ENCODE data around the gene SPEF1.
A peak's percentile ranks its signal among the peaks of the same experiment; 100 is the strongest.
"Not testable (repeated sequence)": the region's sequence is repeated elsewhere in the genome, so short reads cannot be mapped to it uniquely, and the experiment has no call there.

Gene SPEF1

GRCh38 chr20:3800256-3800877, 19.1 kb upstream of the SPEF1 start:
- H3K27ac Mint-ChIP-seq = peak overlapping the region; percentile 56
- no peak overlapping the region for H3K4me3 Mint-ChIP-seq
- H3K36me3 Mint-ChIP-seq (ENCODE audit: low read depth) = peaks cover 36% of the 10 kb centered on the region
- peaks cover 66% of the 10 kb centered on the region for H3K4me1 Mint-ChIP-seq
- DNase-seq (no peak), ATAC-seq (no peak)
- no peaks in the 10 kb centered on the region for H3K27me3 Mint-ChIP-seq
- no peaks in the 10 kb centered on the region for H3K9me3 Mint-ChIP-seq

- Mint-ChIP-seq H3K27ac (peak overlapping the region; percentile 88), H3K4me1 (peaks cover 65% of the 10 kb centered on the region), H3K36me3 (ENCODE audit: low read depth) (peaks cover 28% of the 10 kb centered on the region), H3K27me3 (no peaks in the 10 kb centered on the region), H3K4me3 (peak overlapping the region; percentile 91), H3K9me3 (no peaks in the 10 kb centered on the region)
- DNase-seq = no peak
- ATAC-seq = no peak
Observed at GRCh38 chr20:3798908-3799248, 17.6 kb upstream of the SPEF1 start.

GRCh38 chr20:3798373-3798768, 17.1 kb upstream of the SPEF1 start:
- peaks cover 23% of the 10 kb centered on the region for H3K36me3 Mint-ChIP-seq (ENCODE audit: low read depth)
- ATAC-seq = no peak
- H3K4me3 Mint-ChIP-seq = peak overlapping the region; percentile 91
- peak overlapping the region; percentile 88 for H3K27ac Mint-ChIP-seq
- DNase-seq = no peak
- H3K27me3 Mint-ChIP-seq = no peaks in the 10 kb centered on the region
- H3K4me1 Mint-ChIP-seq = peaks cover 60% of the 10 kb centered on the region
- no peaks in the 10 kb centered on the region for H3K9me3 Mint-ChIP-seq

GRCh38 chr20:3797592-3798372, 16.5 kb upstream of the SPEF1 start:
- peaks cover 59% of the 10 kb centered on the region for H3K4me1 Mint-ChIP-seq
- peak; percentile 56 for DNase-seq
- H3K27ac Mint-ChIP-seq = peak overlapping the region; percentile 88
- H3K4me3 Mint-ChIP-seq = peak overlapping the region; percentile 91
- peaks cover 19% of the 10 kb centered on the region for H3K36me3 Mint-ChIP-seq (ENCODE audit: low read depth)
- H3K27me3 Mint-ChIP-seq = no peaks in the 10 kb centered on the region
- H3K9me3 Mint-ChIP-seq = no peaks in the 10 kb centered on the region
- ATAC-seq = peak; percentile 53

GRCh38 chr20:3797226-3797545, 15.9 kb upstream of the SPEF1 start:
- H3K27me3 Mint-ChIP-seq = no peaks in the 10 kb centered on the region
- H3K27ac Mint-ChIP-seq = peak overlapping the region; percentile 88
- H3K4me3 Mint-ChIP-seq = peak overlapping the region; percentile 91
- H3K36me3 Mint-ChIP-seq (ENCODE audit: low read depth) = peaks cover 14% of the 10 kb centered on the region
- H3K4me1 Mint-ChIP-seq = peaks cover 57% of the 10 kb centered on the region
- H3K9me3 Mint-ChIP-seq = no peaks in the 10 kb centered on the region
- ATAC-seq (no peak), DNase-seq (no peak)

GRCh38 chr20:3796477-3797225, 15.4 kb upstream of the SPEF1 start:
- Mint-ChIP-seq H3K4me1 (peaks cover 57% of the 10 kb centered on the region), H3K27ac (peak overlapping the region; percentile 88), H3K9me3 (no peaks in the 10 kb centered on the region), H3K27me3 (no peaks in the 10 kb centered on the region), H3K4me3 (peak overlapping the region; percentile 91), H3K36me3 (ENCODE audit: low read depth) (peaks cover 14% of the 10 kb centered on the region)
- DNase-seq = no peak
- ATAC-seq = no peak

- Mint-ChIP-seq H3K36me3 (ENCODE audit: low read depth) (peaks cover 14% of the 10 kb centered on the region), H3K27me3 (no peaks in the 10 kb centered on the region), H3K4me3 (peak within 1 kb of the TSS; percentile 91), H3K4me1 (peaks cover 50% of the 10 kb centered on the region), H3K9me3 (no peaks in the 10 kb centered on the region), H3K27ac (peak within 1 kb of the TSS; percentile 95)
- ATAC-seq = peak; percentile 77
- peak; percentile 92 for DNase-seq
Observed at GRCh38 chr20:3795511-3796468, 14.5 kb upstream of the SPEF1 start, which contains the start of gene CDC25B. Gene CDC25B (plus strand): TSS chr20:3796310. CDS start chr20:3796532, 222 bp downstream.

GRCh38 chr20:3794701-3795420, 13.6 kb upstream of the SPEF1 start:
- H3K4me1 Mint-ChIP-seq = peaks cover 41% of the 10 kb centered on the region
- peak overlapping the region; percentile 95 for H3K27ac Mint-ChIP-seq
- H3K4me3 Mint-ChIP-seq = peak overlapping the region; percentile 91
- no peaks in the 10 kb centered on the region for H3K27me3 Mint-ChIP-seq
- DNase-seq (no peak), ATAC-seq (no peak)
- H3K36me3 Mint-ChIP-seq (ENCODE audit: low read depth) = peaks cover 14% of the 10 kb centered on the region
- no peaks in the 10 kb centered on the region for H3K9me3 Mint-ChIP-seq

- H3K4me1 Mint-ChIP-seq = peaks cover 34% of the 10 kb centered on the region
- ATAC-seq, H3K9me3 Mint-ChIP-seq, DNase-seq, H3K4me3 Mint-ChIP-seq, H3K27me3 Mint-ChIP-seq, H3K27ac Mint-ChIP-seq: not testable (repeated sequence)
- peaks cover 14% of the 10 kb centered on the region for H3K36me3 Mint-ChIP-seq (ENCODE audit: low read depth)
Observed at GRCh38 chr20:3794168-3794567, 12.9 kb upstream of the SPEF1 start.

- H3K4me1 Mint-ChIP-seq = peaks cover 23% of the 10 kb centered on the region
- not testable (repeated sequence) for H3K27me3 Mint-ChIP-seq; ATAC-seq; H3K27ac Mint-ChIP-seq; DNase-seq; H3K4me3 Mint-ChIP-seq; H3K9me3 Mint-ChIP-seq; H3K36me3 Mint-ChIP-seq (ENCODE audit: low read depth)
Observed at GRCh38 chr20:3789201-3789600, 8.0 kb upstream of the SPEF1 start.

- Mint-ChIP-seq H3K36me3 (ENCODE audit: low read depth) (peaks cover 5% of the 10 kb centered on the region), H3K4me1 (peaks cover 23% of the 10 kb centered on the region), H3K4me3 (no peak overlapping the region), H3K27ac (no peak overlapping the region), H3K9me3 (no peaks in the 10 kb centered on the region), H3K27me3 (no peaks in the 10 kb centered on the region)
- DNase-seq (no peak), ATAC-seq (no peak)
Observed at GRCh38 chr20:3788685-3789155, 7.5 kb upstream of the SPEF1 start.

- Mint-ChIP-seq H3K4me3 (peak overlapping the region; percentile 62), H3K4me1 (peaks cover 28% of the 10 kb centered on the region), H3K27ac (peak overlapping the region; percentile 26), H3K9me3 (no peaks in the 10 kb centered on the region), H3K27me3 (no peaks in the 10 kb centered on the region), H3K36me3 (ENCODE audit: low read depth) (peaks cover 5% of the 10 kb centered on the region)
- DNase-seq (no peak), ATAC-seq (no peak)
Observed at GRCh38 chr20:3787324-3788014, 6.2 kb upstream of the SPEF1 start.

Data from activated naive CD8-positive, alpha-beta T cell treated with anti-CD3 and anti-CD28 coated beads, Interleukin-2, amount 50 U/mL, for 24 hours (primary cell).